IMR-90 (cell line): ENCODE measurements around the gene CDCA4. TPM values are rescaled to one million over a fixed set of nuclear protein-coding genes. Genes with fewer than 3 reads are reported as not detected.

Source experiments
- ATAC-seq: fragments of 200-7000 bp; cut with Tn5 transposase; 2 replicates; pipeline ENCODE4 v1.9.1; 2020; ENCODE audit warnings: low read depth, mild to moderate bottlenecking, moderate library complexity
- BruUV-seq: library from RNA; stranded (reverse); fragments of 400-500 nt; replicated peaks from 2 replicates; lab custom pipeline; 2021; lab: Mats Ljungman, UMichigan
- CTCF ChIA-PET: fragments of 300-600 bp; formaldehyde crosslinking; extraction: SDS; loops from one replicate; lab custom pipeline; 2021; ENCODE audit warnings: antibody characterized with exemption; lab: Yijun Ruan, JAX
- POLR2A ChIA-PET: fragments of 300-600 bp; sonication (Branson Sonifier 250); formaldehyde crosslinking; loops from one replicate; lab custom pipeline; 2022; ENCODE audit warnings: antibody characterized with exemption; ENCODE audit not compliant: unreplicated experiment; lab: Charles Lee
- DNase-seq: peaks from one replicate; pipeline ENCODE4 v3.0.0; 2013
- H2AFZ ChIP-seq: replicated peaks from 2 replicates; pipeline ENCODE3; 2013; ENCODE audit warnings: low read length, mild to moderate bottlenecking; ENCODE audit not compliant: poor library complexity
- H2AK5ac ChIP-seq: 2 replicates; pipeline ENCODE4 v1.6.1; 2013; ENCODE audit warnings: low read depth, low read length, inconsistent platforms
- H2AK9ac ChIP-seq: replicated peaks from 2 replicates; pipeline ENCODE3; 2013; ENCODE audit warnings: mild to moderate bottlenecking, low read depth, low read length, moderate library complexity; ENCODE audit not compliant: poor library complexity
- H2BK120ac ChIP-seq: 2 replicates; pipeline ENCODE4 v1.6.1; 2013; ENCODE audit warnings: low read depth, low read length, inconsistent platforms
- H2BK15ac ChIP-seq: 3 replicates; pipeline ENCODE4 v1.6.1; 2013; ENCODE audit warnings: low read depth, low read length, inconsistent platforms
- H2BK20ac ChIP-seq: 2 replicates; pipeline ENCODE4 v1.6.1; 2013; ENCODE audit warnings: low read depth, mild to moderate bottlenecking, inconsistent platforms, low read length, moderate library complexity
- H2BK5ac ChIP-seq: 2 replicates; pipeline ENCODE4 v1.6.1; 2013; ENCODE audit warnings: mild to moderate bottlenecking, low read depth, low read length, inconsistent platforms; ENCODE audit not compliant: poor library complexity, severe bottlenecking
- H3K14ac ChIP-seq: replicated peaks from 2 replicates; pipeline ENCODE4 v1.6.1; 2013; ENCODE audit warnings: low read depth, low read length, inconsistent platforms
- H3K18ac ChIP-seq: 2 replicates; pipeline ENCODE4 v1.6.1; 2013; ENCODE audit warnings: low read depth, low read length, control low read depth
- H3K23ac ChIP-seq: 2 replicates; pipeline ENCODE4 v1.6.1; 2013; ENCODE audit warnings: low read depth, low read length, inconsistent platforms
- H3K27ac ChIP-seq: 2 replicates; pipeline ENCODE4 v1.5.1; 2013; ENCODE audit warnings: mild to moderate bottlenecking, control low read depth, low read length; ENCODE audit not compliant: insufficient read depth
- H3K27me3 ChIP-seq: 2 replicates; pipeline ENCODE4 v1.6.1; 2013; ENCODE audit warnings: low read length; ENCODE audit not compliant: control insufficient read depth, insufficient read depth
- H3K36me3 ChIP-seq: 2 replicates; pipeline ENCODE4 v1.6.1; 2013; ENCODE audit warnings: low read length, mixed read lengths; ENCODE audit not compliant: control insufficient read depth, insufficient read depth
- H3K4ac ChIP-seq: 2 replicates; pipeline ENCODE4 v1.6.1; 2013; ENCODE audit warnings: low read depth, low read length, inconsistent platforms
- H3K4me1 ChIP-seq: 2 replicates; pipeline ENCODE4 v1.6.1; 2013; ENCODE audit warnings: low read length, mixed read lengths; ENCODE audit not compliant: control insufficient read depth, insufficient read depth
- H3K4me2 ChIP-seq: 2 replicates; pipeline ENCODE4 v1.6.1; 2013; ENCODE audit warnings: low read depth, mild to moderate bottlenecking, control low read depth, low read length, moderate library complexity
- H3K4me3 ChIP-seq: 2 replicates; pipeline ENCODE4 v1.5.1; 2013; ENCODE audit warnings: low read depth, mild to moderate bottlenecking, control low read depth, low read length, moderate library complexity; ENCODE audit not compliant: insufficient read depth
- H3K56ac ChIP-seq: 2 replicates; pipeline ENCODE4 v1.6.1; 2013; ENCODE audit warnings: low read length, inconsistent platforms; ENCODE audit not compliant: insufficient read depth; ENCODE audit errors: extremely low read depth
- H3K79me1 ChIP-seq, 2 experiments: 2 replicates each; pipeline ENCODE4 v1.6.1; 2013; ENCODE audit warnings: low read length in 2 of 2, inconsistent platforms in 1 of 2, low read depth in 1 of 2
- H3K9ac ChIP-seq: 2 replicates; pipeline ENCODE4 v1.6.1; 2013; ENCODE audit warnings: low read depth, low read length, control low read depth
- H3K9me1 ChIP-seq: 2 replicates; pipeline ENCODE4 v1.6.1; 2013; ENCODE audit warnings: low read length, inconsistent platforms; ENCODE audit not compliant: insufficient read depth
- H3K9me3 ChIP-seq: 2 replicates; pipeline ENCODE4 v1.6.1; 2013; ENCODE audit warnings: low read length; ENCODE audit not compliant: control insufficient read depth, insufficient read depth
- H4K20me1 ChIP-seq: 2 replicates; pipeline ENCODE4 v1.6.1; 2013; ENCODE audit warnings: low read length, inconsistent platforms; ENCODE audit not compliant: insufficient read depth
- H4K5ac ChIP-seq: 2 replicates; pipeline ENCODE4 v1.6.1; 2013; ENCODE audit warnings: mild to moderate bottlenecking, low read depth, low read length, control low read depth
- H4K8ac ChIP-seq, 2 experiments: 2 replicates each; pipeline ENCODE4 v1.6.1; 2013; ENCODE audit warnings: low read depth in 2 of 2, low read length in 2 of 2, control low read depth in 1 of 2, inconsistent platforms in 1 of 2
- H4K91ac ChIP-seq: 2 replicates; pipeline ENCODE4 v1.6.1; 2013; ENCODE audit warnings: low read depth, low read length, inconsistent platforms; ENCODE audit not compliant: insufficient read depth
- BHLHE40 ChIP-seq: fragments of 150-350 bp; IDR thresholded peaks from 2 replicates; pipeline ENCODE4 v1.6.1; 2016; ENCODE audit warnings: mild to moderate bottlenecking, low read depth, low read length
- CEBPB ChIP-seq: IDR thresholded peaks from 2 replicates; pipeline ENCODE4 v1.6.1; 2012; ENCODE audit warnings: low read depth, low read length, improper control_type of control experiment
- CHD1 ChIP-seq: IDR thresholded peaks from 2 replicates; pipeline ENCODE4 v1.6.1; 2012; ENCODE audit warnings: low read depth, low read length, improper control_type of control experiment
- FOS ChIP-seq: fragments of 150-350 bp; IDR thresholded peaks from 2 replicates; pipeline ENCODE4 v1.6.1; 2016; ENCODE audit warnings: low read depth, low read length
- MAFK ChIP-seq: IDR thresholded peaks from 2 replicates; pipeline ENCODE4 v1.6.1; 2012; ENCODE audit warnings: low read depth, low read length, improper control_type of control experiment
- MAZ ChIP-seq: IDR thresholded peaks from 2 replicates; pipeline ENCODE4 v1.6.1; 2012; ENCODE audit warnings: low read depth, mild to moderate bottlenecking, low read length, improper control_type of control experiment, moderate library complexity, borderline replicate concordance
- MXI1 ChIP-seq: IDR thresholded peaks from 2 replicates; pipeline ENCODE4 v1.6.1; 2012; ENCODE audit warnings: low read depth, mild to moderate bottlenecking, low read length, moderate library complexity, borderline replicate concordance
- NFE2L2 ChIP-seq: fragments of 150-350 bp; IDR thresholded peaks from 2 replicates; pipeline ENCODE4 v1.6.1; 2016; ENCODE audit warnings: low read depth, mild to moderate bottlenecking, low read length
- POLR2A ChIP-seq: IDR thresholded peaks from 2 replicates; pipeline ENCODE4 v1.6.1; 2012; ENCODE audit warnings: mild to moderate bottlenecking, low read depth, low read length
- RAD21 ChIP-seq: IDR thresholded peaks from 2 replicates; pipeline ENCODE4 v1.6.1; 2012; ENCODE audit warnings: low read length, improper control_type of control experiment
- RCOR1 ChIP-seq: IDR thresholded peaks from 2 replicates; pipeline ENCODE4 v1.6.1; 2012; ENCODE audit warnings: mild to moderate bottlenecking, low read length, improper control_type of control experiment; ENCODE audit not compliant: insufficient replicate concordance
- RFX5 ChIP-seq: IDR thresholded peaks from 2 replicates; pipeline ENCODE4 v1.8.0; 2012; ENCODE audit warnings: low read depth, mild to moderate bottlenecking, low read length, moderate library complexity
- SMC3 ChIP-seq: fragments of 150-350 bp; IDR thresholded peaks from 2 replicates; pipeline ENCODE4 v1.6.1; 2016; ENCODE audit warnings: low read depth, mild to moderate bottlenecking, antibody characterized with exemption, low read length, moderate library complexity
- WGBS, 2 experiments: methylation state at CpG; one replicate each; pipeline versions ENCODE4 v1.1.5 to v1.1.7; 2013; ENCODE audit warnings: missing lambda C conversion rate in 2 of 2; ENCODE audit not compliant: insufficient read length in 1 of 2; ENCODE audit errors: extremely low coverage in 2 of 2; 5-methylcytosine and 5-hydroxymethylcytosine counted together
- dilution Hi-C: fragments of 300-500 bp; cut with HindIII; formaldehyde crosslinking; loops from one replicate; pipeline ENCODE4 v1.14.3; 2018; ENCODE audit warnings: low sequenced_read_pairs; ENCODE audit not compliant: unreplicated experiment
- in situ Hi-C: fragments of 300-500 bp; cut with MboI; formaldehyde crosslinking; loops from 3 replicates; pipeline ENCODE4 v1.14.3; 2019; ENCODE audit warnings: low sequenced_read_pairs, inconsistent platforms, mixed read lengths
- intact Hi-C: fragments of 100-400 bp; cut with micrococcal nuclease; formaldehyde crosslinking; loops from 2 replicates; pipeline ENCODE4 v1.10.0; 2022
- polyA plus RNA-seq, 3 experiments: library from polyadenylated mRNA; depleted of rRNA; stranded (reverse); fragments of >200 nt; gene quantifications; 2 replicates each; pipeline ENCODE4 v1.2.3, GENCODE V29; 2012; ENCODE audit warnings: low replicate concordance in 1 of 3
- total RNA-seq: library from RNA; depleted of rRNA; stranded (reverse); fragments of >200 nt; gene quantifications from 2 replicates; pipeline ENCODE4 v1.2.3, GENCODE V29; 2012
- TF ChIP-seq, protein P1 (sequence below): fragments of 150-350 bp; IDR thresholded peaks from 2 replicates; pipeline ENCODE4 v1.6.1; 2016; ENCODE audit warnings: low read depth, mild to moderate bottlenecking, low read length, moderate library complexity, borderline replicate concordance
- TF ChIP-seq, protein P2 (sequence below): conservative IDR thresholded peaks from 2 replicates; pipeline ENCODE4 v1.5.1; 2012; ENCODE audit warnings: mild to moderate bottlenecking, low read depth, low read length, improper control_type of control experiment
- TF ChIP-seq, protein P3 (sequence below): fragments of 150-350 bp; IDR thresholded peaks from 2 replicates; pipeline ENCODE4 v1.6.1; 2017; ENCODE audit warnings: mild to moderate bottlenecking, antibody characterized with exemption, low read length, low read depth

CDCA4 gene
- total and polyA plus RNA-seq, 2 of the 4 experiments (the other 2 are of a cell fraction), result 17.7 to 18.6 TPM

- in situ Hi-C loops (no loop called here), intact Hi-C loops (no loop called here), dilution Hi-C loops (loop anchor here (10.0 kb wide), 1 partner anchor 122 kb away; no protein-coding TSS in a partner anchor)
- Histone ChIP-seq H2BK20ac (no peak overlapping the region), H2AK5ac (no peak overlapping the region), H3K9me3 (no peaks in the 10 kb centered on the region), H3K56ac (no peak overlapping the region), H3K4ac (no peak overlapping the region), H4K91ac (no peak overlapping the region), H2BK15ac (no peak overlapping the region), H2AFZ (peak overlapping the region; percentile 21), H3K4me2 (no peak overlapping the region), H3K23ac (no peak overlapping the region), H2BK120ac (no peak overlapping the region), H3K18ac (no peak overlapping the region), H4K5ac (no peak overlapping the region), H4K8ac (no peak overlapping the region), H3K4me1 (no peaks in the 10 kb centered on the region), H3K79me1 (no peaks in the 10 kb centered on the region), H3K27ac (no peak overlapping the region), H2BK5ac (no peak overlapping the region), H3K14ac (no peak overlapping the region), H3K9ac (no peak overlapping the region), H2AK9ac (no peak overlapping the region), H4K20me1 (no peaks in the 10 kb centered on the region), H3K36me3 (no peaks in the 10 kb centered on the region), H3K9me1 (no peaks in the 10 kb centered on the region), H3K27me3 (peaks cover 15% of the 10 kb centered on the region), H3K4me3 (no peak overlapping the region)
- no peak for ATAC-seq
- WGBS, 2 experiments, result 30% methylated on average over 2 of the region's 22 CpGs; no CpG with 5 or more reads in 1 of the 2 experiments
- no TSS peak for BruUV-seq
- TF ChIP-seq RAD21 (no peak), CHD1 (no peak), CEBPB (no peak), RCOR1 (no peak), MAZ (no peak), SMC3 (no peak), FOS (no peak), RFX5 (no peak), MXI1 (no peak), POLR2A (no peak), BHLHE40 (no peak), NFE2L2 (no peak), MAFK (no peak)
- TF ChIP-seq, protein P1, sequence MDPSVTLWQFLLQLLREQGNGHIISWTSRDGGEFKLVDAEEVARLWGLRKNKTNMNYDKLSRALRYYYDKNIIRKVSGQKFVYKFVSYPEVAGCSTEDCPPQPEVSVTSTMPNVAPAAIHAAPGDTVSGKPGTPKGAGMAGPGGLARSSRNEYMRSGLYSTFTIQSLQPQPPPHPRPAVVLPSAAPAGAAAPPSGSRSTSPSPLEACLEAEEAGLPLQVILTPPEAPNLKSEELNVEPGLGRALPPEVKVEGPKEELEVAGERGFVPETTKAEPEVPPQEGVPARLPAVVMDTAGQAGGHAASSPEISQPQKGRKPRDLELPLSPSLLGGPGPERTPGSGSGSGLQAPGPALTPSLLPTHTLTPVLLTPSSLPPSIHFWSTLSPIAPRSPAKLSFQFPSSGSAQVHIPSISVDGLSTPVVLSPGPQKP, result no peak
- TF ChIP-seq, protein P2, sequence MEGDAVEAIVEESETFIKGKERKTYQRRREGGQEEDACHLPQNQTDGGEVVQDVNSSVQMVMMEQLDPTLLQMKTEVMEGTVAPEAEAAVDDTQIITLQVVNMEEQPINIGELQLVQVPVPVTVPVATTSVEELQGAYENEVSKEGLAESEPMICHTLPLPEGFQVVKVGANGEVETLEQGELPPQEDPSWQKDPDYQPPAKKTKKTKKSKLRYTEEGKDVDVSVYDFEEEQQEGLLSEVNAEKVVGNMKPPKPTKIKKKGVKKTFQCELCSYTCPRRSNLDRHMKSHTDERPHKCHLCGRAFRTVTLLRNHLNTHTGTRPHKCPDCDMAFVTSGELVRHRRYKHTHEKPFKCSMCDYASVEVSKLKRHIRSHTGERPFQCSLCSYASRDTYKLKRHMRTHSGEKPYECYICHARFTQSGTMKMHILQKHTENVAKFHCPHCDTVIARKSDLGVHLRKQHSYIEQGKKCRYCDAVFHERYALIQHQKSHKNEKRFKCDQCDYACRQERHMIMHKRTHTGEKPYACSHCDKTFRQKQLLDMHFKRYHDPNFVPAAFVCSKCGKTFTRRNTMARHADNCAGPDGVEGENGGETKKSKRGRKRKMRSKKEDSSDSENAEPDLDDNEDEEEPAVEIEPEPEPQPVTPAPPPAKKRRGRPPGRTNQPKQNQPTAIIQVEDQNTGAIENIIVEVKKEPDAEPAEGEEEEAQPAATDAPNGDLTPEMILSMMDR, result no peak
- TF ChIP-seq, protein P3, sequence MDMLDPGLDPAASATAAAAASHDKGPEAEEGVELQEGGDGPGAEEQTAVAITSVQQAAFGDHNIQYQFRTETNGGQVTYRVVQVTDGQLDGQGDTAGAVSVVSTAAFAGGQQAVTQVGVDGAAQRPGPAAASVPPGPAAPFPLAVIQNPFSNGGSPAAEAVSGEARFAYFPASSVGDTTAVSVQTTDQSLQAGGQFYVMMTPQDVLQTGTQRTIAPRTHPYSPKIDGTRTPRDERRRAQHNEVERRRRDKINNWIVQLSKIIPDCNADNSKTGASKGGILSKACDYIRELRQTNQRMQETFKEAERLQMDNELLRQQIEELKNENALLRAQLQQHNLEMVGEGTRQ, result no peak
- POLR2A ChIA-PET, result no interaction called here
- DNase-seq, result no peak
- CTCF ChIA-PET, result no interaction called here
Measured at GRCh38 chr14:105056303-105056831, 35.5 kb upstream of the CDCA4 start.
